ENCODE measurements around the gene PRMT7.

PRMT7 gene

GRCh38 chr16:68269793-68270192, 41.0 kb upstream of the PRMT7 start:
- no peak for DNase-seq (ENCODE audit: low read depth, low spot score)
- TF ChIP-seq, protein P1, sequence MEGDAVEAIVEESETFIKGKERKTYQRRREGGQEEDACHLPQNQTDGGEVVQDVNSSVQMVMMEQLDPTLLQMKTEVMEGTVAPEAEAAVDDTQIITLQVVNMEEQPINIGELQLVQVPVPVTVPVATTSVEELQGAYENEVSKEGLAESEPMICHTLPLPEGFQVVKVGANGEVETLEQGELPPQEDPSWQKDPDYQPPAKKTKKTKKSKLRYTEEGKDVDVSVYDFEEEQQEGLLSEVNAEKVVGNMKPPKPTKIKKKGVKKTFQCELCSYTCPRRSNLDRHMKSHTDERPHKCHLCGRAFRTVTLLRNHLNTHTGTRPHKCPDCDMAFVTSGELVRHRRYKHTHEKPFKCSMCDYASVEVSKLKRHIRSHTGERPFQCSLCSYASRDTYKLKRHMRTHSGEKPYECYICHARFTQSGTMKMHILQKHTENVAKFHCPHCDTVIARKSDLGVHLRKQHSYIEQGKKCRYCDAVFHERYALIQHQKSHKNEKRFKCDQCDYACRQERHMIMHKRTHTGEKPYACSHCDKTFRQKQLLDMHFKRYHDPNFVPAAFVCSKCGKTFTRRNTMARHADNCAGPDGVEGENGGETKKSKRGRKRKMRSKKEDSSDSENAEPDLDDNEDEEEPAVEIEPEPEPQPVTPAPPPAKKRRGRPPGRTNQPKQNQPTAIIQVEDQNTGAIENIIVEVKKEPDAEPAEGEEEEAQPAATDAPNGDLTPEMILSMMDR (IDR thresholded peaks at IDR 0.05; ENCODE audit: low read depth, low read length) = no peak
- in situ Hi-C loops (cut with HindIII; ENCODE audit: low sequenced_read_pairs) = no loop called here
- no peak overlapping the region for H3K4me3 ChIP-seq (ENCODE audit: low read depth, low read length)

- in situ Hi-C loops (cut with HindIII; ENCODE audit: low sequenced_read_pairs) = no loop called here
- TF ChIP-seq, protein P1 (IDR thresholded peaks at IDR 0.05; ENCODE audit: low read depth, low read length) = no peak
- H3K4me3 ChIP-seq (ENCODE audit: low read depth, low read length) = no peak overlapping the region
- DNase-seq (ENCODE audit: low read depth, low spot score) = no peak
Measured at GRCh38 chr16:68270353-68270752, 40.5 kb upstream of the PRMT7 start.

DNA sequence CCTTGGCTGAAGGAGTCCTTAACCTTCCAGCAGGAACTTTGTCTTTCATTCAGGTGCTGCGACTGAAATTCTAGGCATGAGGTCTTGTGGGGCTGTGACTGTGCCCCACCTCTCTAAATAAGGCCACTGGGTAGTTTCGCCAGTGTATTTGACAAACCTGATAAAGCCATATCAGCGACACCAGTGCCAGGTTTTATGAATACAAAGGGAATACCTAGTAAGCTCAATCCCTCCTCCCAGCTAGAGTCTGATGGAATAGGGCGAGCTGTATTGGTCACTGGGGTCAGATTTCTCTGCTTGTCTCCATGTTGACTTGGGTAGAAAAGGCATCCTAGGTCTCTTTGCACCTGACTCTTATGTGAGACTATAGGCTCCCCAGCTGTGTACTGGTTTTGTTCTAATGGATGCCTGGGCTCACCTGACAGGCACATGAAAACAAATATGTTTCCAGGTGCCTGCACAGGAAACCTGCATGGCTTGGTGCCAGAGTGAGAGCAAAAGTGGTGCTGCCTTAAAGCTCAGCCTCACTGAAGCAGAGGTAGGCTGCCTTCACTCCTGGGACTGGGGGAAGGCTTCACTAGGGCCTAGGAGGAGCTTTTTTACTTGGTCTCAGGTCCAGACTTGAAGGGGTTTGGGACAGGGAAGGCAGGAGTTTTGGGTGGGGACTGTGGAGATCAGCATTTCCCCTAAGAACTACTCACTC, 38.2 kb upstream of the PRMT7 start:
- no peak for DNase-seq (ENCODE audit: low read depth, low spot score)
- H3K4me3 ChIP-seq (ENCODE audit: low read depth, low read length) = no peak overlapping the region
- TF ChIP-seq, protein P1 (IDR thresholded peaks at IDR 0.05; ENCODE audit: low read depth, low read length) = no peak
- in situ Hi-C loops (cut with HindIII; ENCODE audit: low sequenced_read_pairs) = no loop called here

- in situ Hi-C loops (cut with HindIII; ENCODE audit: low sequenced_read_pairs) = no loop called here
- no peak overlapping the region for H3K4me3 ChIP-seq (ENCODE audit: low read depth, low read length)
- no peak for DNase-seq (ENCODE audit: low read depth, low spot score)
- TF ChIP-seq, protein P1 (IDR thresholded peaks at IDR 0.05; ENCODE audit: low read depth, low read length) = no peak
Measured at GRCh38 chr16:68273459-68273858, 37.4 kb upstream of the PRMT7 start.

DNA sequence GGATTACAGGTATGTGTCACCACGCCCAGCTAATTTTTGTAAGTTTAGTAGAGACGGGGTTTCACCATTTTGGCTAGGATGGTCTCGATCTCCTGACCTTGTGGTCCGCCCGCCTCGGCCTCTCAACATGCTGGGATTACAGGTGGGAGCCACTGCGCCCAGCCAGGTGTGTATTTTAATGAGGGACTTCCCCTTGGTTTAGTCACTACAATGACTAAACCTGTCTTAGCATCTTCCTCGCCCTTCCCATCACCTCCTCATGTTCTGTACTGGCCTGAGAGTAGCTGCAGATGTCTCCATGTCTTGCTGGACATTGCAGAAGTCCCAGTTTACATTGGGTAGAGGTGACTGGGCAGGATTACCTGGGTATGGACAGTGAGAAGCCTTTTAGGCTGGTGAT, 36.9 kb upstream of the PRMT7 start:
- TF ChIP-seq, protein P1 (IDR thresholded peaks at IDR 0.05; ENCODE audit: low read depth, low read length) = no peak
- DNase-seq (ENCODE audit: low read depth, low spot score) = no peak
- in situ Hi-C loops (cut with HindIII; ENCODE audit: low sequenced_read_pairs) = no loop called here
- no peak overlapping the region for H3K4me3 ChIP-seq (ENCODE audit: low read depth, low read length)

- no peak for DNase-seq (ENCODE audit: low read depth, low spot score)
Measured at GRCh38 chr16:68274441-68274840, 36.4 kb upstream of the PRMT7 start.

More at GRCh38 chr16:68274441-68274840, 36.4 kb upstream of the PRMT7 start:
- in situ Hi-C loops (cut with HindIII; ENCODE audit: low sequenced_read_pairs) = no loop called here
- TF ChIP-seq, protein P1 (IDR thresholded peaks at IDR 0.05; ENCODE audit: low read depth, low read length) = no peak
- H3K4me3 ChIP-seq (ENCODE audit: low read depth, low read length) = no peak overlapping the region
